Lower leg skin (tissue), 3 donors: Measurements from ENCODE around the gene CPVL.

Experiments
- CTCF ChIP-seq, 3 donors: fragments of 450-650 bp; IDR thresholded peaks; one replicate each; pipeline ENCODE4 v1.5.1; 2016; ENCODE audit warnings: antibody characterized with exemption in 3 of 3, mild to moderate bottlenecking in 3 of 3, moderate library complexity in 2 of 3
- POLR2A ChIP-seq, 2 donors: fragments of 450-650 bp; IDR thresholded peaks; one replicate each; pipeline ENCODE4 v1.6.1; 2016 to 2017; ENCODE audit warnings: antibody characterized with exemption in 2 of 2, mild to moderate bottlenecking in 1 of 2, moderate library complexity in 1 of 2

GRCh38 chr7:29044554-29044953 is 101.8 kb downstream of the CPVL start:
- TF ChIP-seq CTCF (IDR thresholded peaks at IDR 0.05): no peak
- no peak for TF ChIP-seq POLR2A (IDR thresholded peaks at IDR 0.05)
